ENCODE results near the gene GHSR. TPM values are rescaled to one million over a fixed set of nuclear protein-coding genes. Genes with fewer than 3 reads are reported as not detected.
"Not testable (repeated sequence)": the region's sequence is repeated elsewhere in the genome, so short reads cannot be mapped to it uniquely, and the experiment has no call there.

The GHSR gene, protein sequence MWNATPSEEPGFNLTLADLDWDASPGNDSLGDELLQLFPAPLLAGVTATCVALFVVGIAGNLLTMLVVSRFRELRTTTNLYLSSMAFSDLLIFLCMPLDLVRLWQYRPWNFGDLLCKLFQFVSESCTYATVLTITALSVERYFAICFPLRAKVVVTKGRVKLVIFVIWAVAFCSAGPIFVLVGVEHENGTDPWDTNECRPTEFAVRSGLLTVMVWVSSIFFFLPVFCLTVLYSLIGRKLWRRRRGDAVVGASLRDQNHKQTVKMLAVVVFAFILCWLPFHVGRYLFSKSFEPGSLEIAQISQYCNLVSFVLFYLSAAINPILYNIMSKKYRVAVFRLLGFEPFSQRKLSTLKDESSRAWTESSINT
- polyA plus RNA-seq, result not detected in 2 replicates
- polyA minus RNA-seq, result not detected in 2 replicates

DNA sequence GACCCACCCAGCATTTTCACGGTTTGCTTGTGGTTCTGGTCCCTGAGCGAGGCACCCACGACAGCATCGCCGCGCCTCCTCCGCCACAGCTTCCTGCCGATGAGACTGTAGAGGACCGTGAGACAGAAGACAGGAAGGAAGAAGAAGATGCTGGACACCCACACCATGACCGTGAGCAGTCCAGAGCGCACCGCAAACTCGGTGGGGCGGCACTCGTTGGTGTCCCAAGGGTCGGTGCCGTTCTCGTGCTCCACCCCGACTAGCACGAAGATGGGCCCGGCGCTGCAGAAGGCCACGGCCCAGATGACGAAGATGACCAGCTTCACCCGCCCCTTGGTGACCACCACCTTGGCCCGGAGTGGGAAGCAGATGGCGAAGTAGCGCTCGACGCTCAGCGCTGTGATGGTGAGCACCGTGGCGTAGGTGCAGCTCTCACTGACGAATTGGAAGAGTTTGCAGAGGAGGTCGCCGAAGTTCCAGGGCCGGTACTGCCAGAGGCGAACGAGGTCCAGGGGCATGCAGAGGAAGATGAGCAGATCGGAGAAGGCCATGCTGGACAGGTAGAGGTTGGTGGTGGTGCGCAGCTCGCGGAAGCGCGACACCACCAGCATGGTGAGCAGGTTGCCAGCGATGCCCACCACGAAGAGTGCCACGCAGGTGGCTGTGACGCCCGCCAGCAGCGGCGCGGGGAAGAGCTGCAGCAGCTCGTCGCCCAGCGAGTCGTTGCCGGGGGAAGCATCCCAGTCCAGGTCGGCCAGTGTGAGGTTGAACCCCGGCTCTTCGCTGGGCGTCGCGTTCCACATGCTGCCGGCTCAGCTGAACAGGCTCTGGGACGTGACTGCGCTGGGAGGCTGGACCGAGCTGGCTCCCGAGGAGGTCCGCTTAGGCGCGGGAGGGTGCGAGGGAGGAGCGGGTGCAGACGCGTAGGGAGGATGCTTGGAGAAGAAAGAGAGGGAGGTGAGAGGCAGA lies at the start of gene GHSR:
Gene GHSR (minus strand): TSS at position 846 of the 969 bp plus-strand sequence. CDS start 43 bp downstream, at position 803.
- H3K4me3 ChIP-seq (ENCODE audit: low read length), result peak within 1 kb of the TSS; percentile 65
- peaks cover 63% of the 10 kb centered on the region for H3K27me3 ChIP-seq (ENCODE audit: insufficient read depth, low read depth, low read length)
- no peaks in the 10 kb centered on the region for H3K9me3 ChIP-seq (ENCODE audit: low read length)

GRCh38 chr3:172490198-172490669 lies 42.0 kb upstream of the GHSR start:
- not testable (repeated sequence) for H2AFZ ChIP-seq (ENCODE audit: low read depth, low read length)

More for the DNA sequence above, at the start of gene GHSR:
- H4K20me1 ChIP-seq (ENCODE audit: insufficient read depth), result no peaks in the 10 kb centered on the region
- H3K79me2 ChIP-seq (replicated peaks; ENCODE audit: insufficient read depth, low read length), result no peaks in the 10 kb centered on the region
- H3F3A ChIP-seq (ENCODE audit: insufficient read depth, low read length, poor library complexity, severe bottlenecking), result no peaks in the 10 kb centered on the region
- H3K27ac ChIP-seq (ENCODE audit: low read length), result no peak within 1 kb of the TSS
- TF ChIP-seq EP300 (conservative IDR thresholded peaks at IDR 0.05; ENCODE audit: poor library complexity, severe bottlenecking) (no peak), MXI1 (conservative IDR thresholded peaks at IDR 0.05; ENCODE audit: poor library complexity, severe bottlenecking) (no peak), RAD21 (conservative IDR thresholded peaks at IDR 0.05) (no peak), EZH2 (IDR thresholded peaks at IDR 0.05; ENCODE audit: borderline replicate concordance, insufficient read depth, low read length, poor library complexity, severe bottlenecking) (no peak), SMC3 (conservative IDR thresholded peaks at IDR 0.05; ENCODE audit: poor library complexity) (no peak), POLR2AphosphoS5 (IDR thresholded peaks at IDR 0.05) (no peak), TAF1 (IDR thresholded peaks at IDR 0.05; ENCODE audit: low read depth) (no peak)
- TF ChIP-seq, protein P1, sequence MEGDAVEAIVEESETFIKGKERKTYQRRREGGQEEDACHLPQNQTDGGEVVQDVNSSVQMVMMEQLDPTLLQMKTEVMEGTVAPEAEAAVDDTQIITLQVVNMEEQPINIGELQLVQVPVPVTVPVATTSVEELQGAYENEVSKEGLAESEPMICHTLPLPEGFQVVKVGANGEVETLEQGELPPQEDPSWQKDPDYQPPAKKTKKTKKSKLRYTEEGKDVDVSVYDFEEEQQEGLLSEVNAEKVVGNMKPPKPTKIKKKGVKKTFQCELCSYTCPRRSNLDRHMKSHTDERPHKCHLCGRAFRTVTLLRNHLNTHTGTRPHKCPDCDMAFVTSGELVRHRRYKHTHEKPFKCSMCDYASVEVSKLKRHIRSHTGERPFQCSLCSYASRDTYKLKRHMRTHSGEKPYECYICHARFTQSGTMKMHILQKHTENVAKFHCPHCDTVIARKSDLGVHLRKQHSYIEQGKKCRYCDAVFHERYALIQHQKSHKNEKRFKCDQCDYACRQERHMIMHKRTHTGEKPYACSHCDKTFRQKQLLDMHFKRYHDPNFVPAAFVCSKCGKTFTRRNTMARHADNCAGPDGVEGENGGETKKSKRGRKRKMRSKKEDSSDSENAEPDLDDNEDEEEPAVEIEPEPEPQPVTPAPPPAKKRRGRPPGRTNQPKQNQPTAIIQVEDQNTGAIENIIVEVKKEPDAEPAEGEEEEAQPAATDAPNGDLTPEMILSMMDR (IDR thresholded peaks at IDR 0.05; ENCODE audit: poor library complexity, severe bottlenecking), result no peak
- TF ChIP-seq, protein P2, sequence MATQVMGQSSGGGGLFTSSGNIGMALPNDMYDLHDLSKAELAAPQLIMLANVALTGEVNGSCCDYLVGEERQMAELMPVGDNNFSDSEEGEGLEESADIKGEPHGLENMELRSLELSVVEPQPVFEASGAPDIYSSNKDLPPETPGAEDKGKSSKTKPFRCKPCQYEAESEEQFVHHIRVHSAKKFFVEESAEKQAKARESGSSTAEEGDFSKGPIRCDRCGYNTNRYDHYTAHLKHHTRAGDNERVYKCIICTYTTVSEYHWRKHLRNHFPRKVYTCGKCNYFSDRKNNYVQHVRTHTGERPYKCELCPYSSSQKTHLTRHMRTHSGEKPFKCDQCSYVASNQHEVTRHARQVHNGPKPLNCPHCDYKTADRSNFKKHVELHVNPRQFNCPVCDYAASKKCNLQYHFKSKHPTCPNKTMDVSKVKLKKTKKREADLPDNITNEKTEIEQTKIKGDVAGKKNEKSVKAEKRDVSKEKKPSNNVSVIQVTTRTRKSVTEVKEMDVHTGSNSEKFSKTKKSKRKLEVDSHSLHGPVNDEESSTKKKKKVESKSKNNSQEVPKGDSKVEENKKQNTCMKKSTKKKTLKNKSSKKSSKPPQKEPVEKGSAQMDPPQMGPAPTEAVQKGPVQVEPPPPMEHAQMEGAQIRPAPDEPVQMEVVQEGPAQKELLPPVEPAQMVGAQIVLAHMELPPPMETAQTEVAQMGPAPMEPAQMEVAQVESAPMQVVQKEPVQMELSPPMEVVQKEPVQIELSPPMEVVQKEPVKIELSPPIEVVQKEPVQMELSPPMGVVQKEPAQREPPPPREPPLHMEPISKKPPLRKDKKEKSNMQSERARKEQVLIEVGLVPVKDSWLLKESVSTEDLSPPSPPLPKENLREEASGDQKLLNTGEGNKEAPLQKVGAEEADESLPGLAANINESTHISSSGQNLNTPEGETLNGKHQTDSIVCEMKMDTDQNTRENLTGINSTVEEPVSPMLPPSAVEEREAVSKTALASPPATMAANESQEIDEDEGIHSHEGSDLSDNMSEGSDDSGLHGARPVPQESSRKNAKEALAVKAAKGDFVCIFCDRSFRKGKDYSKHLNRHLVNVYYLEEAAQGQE (IDR thresholded peaks at IDR 0.05; ENCODE audit: borderline replicate concordance), result no peak
- peak within 1 kb of the TSS; percentile 28 for H3K4me2 ChIP-seq (ENCODE audit: low read length)
- H3K36me3 ChIP-seq (ENCODE audit: insufficient read depth, low read length), result no peaks in the 10 kb centered on the region
- H3K9ac ChIP-seq (ENCODE audit: low read length), result peak within 1 kb of the TSS; percentile 22
- no peaks in the 10 kb centered on the region for H3K9me2 ChIP-seq (ENCODE audit: insufficient read depth, low read length)
- no peak within 1 kb of the TSS for H2AFZ ChIP-seq (ENCODE audit: low read depth, low read length)

More at GRCh38 chr3:172490198-172490669, 42.0 kb upstream of the GHSR start:
- H3K27ac ChIP-seq (ENCODE audit: low read length); H3K9me2 ChIP-seq (ENCODE audit: insufficient read depth, low read length); H3K9me3 ChIP-seq (ENCODE audit: low read length); H4K20me1 ChIP-seq (ENCODE audit: insufficient read depth); H3K4me3 ChIP-seq (ENCODE audit: low read length); H3K9ac ChIP-seq (ENCODE audit: low read length); H3K4me2 ChIP-seq (ENCODE audit: low read length); H3K27me3 ChIP-seq (ENCODE audit: insufficient read depth, low read depth, low read length); H3F3A ChIP-seq (ENCODE audit: insufficient read depth, low read length, poor library complexity, severe bottlenecking); H3K36me3 ChIP-seq (ENCODE audit: insufficient read depth, low read length); H3K79me2 ChIP-seq (replicated peaks; ENCODE audit: insufficient read depth, low read length): not testable (repeated sequence)
- TF ChIP-seq, protein P1 (IDR thresholded peaks at IDR 0.05; ENCODE audit: poor library complexity, severe bottlenecking), result peak; percentile 55
- TF ChIP-seq SMC3 (conservative IDR thresholded peaks at IDR 0.05; ENCODE audit: poor library complexity) (peak; percentile 66), RAD21 (conservative IDR thresholded peaks at IDR 0.05) (peak; percentile 54)
